H9 (cell line): ENCODE data around the gene TUBGCP6. TPM values are rescaled to one million over a fixed set of nuclear protein-coding genes. Genes with fewer than 3 reads are reported as not detected.

Experiments used
- DNase-seq: peaks from one replicate; pipeline ENCODE4 v3.0.0-alpha.2; 2017
- H2AFZ ChIP-seq: one replicate; pipeline ENCODE4 v1.6.1; 2013; ENCODE audit warnings: mild to moderate bottlenecking, low read length, control low read depth, moderate library complexity
- H2AK5ac ChIP-seq: 2 replicates; pipeline ENCODE4 v1.6.1; 2013; ENCODE audit warnings: low read length, control low read depth, mixed read lengths; ENCODE audit not compliant: insufficient read length
- H2BK120ac ChIP-seq: one replicate; pipeline ENCODE4 v1.6.1; 2013; ENCODE audit warnings: low read depth, mild to moderate bottlenecking, low read length, control low read depth, inconsistent platforms; ENCODE audit not compliant: poor library complexity, severe bottlenecking
- H2BK12ac ChIP-seq: 2 replicates; pipeline ENCODE4 v1.6.1; 2013; ENCODE audit warnings: low read length, control low read depth, mixed read lengths, low read depth; ENCODE audit not compliant: insufficient read length
- H2BK15ac ChIP-seq: 2 replicates; pipeline ENCODE4 v1.6.1; 2013; ENCODE audit warnings: low read depth, low read length, control low read depth
- H2BK20ac ChIP-seq: one replicate; pipeline ENCODE4 v1.6.1; 2013; ENCODE audit warnings: low read depth, mild to moderate bottlenecking, low read length, control low read depth, inconsistent platforms; ENCODE audit not compliant: poor library complexity, severe bottlenecking
- H2BK5ac ChIP-seq: 2 replicates; pipeline ENCODE4 v1.6.1; 2013; ENCODE audit warnings: low read length, control low read depth, mixed read lengths; ENCODE audit not compliant: insufficient read length
- H3K14ac ChIP-seq: 2 replicates; pipeline ENCODE4 v1.6.1; 2013; ENCODE audit warnings: low read length, control low read depth; ENCODE audit not compliant: insufficient read depth
- H3K18ac ChIP-seq: 2 replicates; pipeline ENCODE4 v1.6.1; 2013; ENCODE audit warnings: low read depth, mild to moderate bottlenecking, mixed read lengths, low read length, control low read depth; ENCODE audit not compliant: insufficient read length
- H3K23ac ChIP-seq: 2 replicates; pipeline ENCODE4 v1.6.1; 2013; ENCODE audit warnings: low read length, control low read depth, mixed read lengths, low read depth; ENCODE audit not compliant: insufficient read length
- H3K23me2 ChIP-seq: 2 replicates; pipeline ENCODE4 v1.6.1; 2013; ENCODE audit warnings: low read depth, mild to moderate bottlenecking, mixed read lengths, low read length, control low read depth; ENCODE audit not compliant: insufficient read length, poor library complexity, severe bottlenecking
- H3K27ac ChIP-seq: 2 replicates; pipeline ENCODE4 v1.5.1; 2013; ENCODE audit warnings: low read length, control low read depth, mixed read lengths, low read depth; ENCODE audit not compliant: insufficient read length
- H3K27me3 ChIP-seq: 2 replicates; pipeline ENCODE4 v1.6.1; 2013; ENCODE audit warnings: low read length, control low read depth, inconsistent platforms; ENCODE audit not compliant: insufficient read depth
- H3K4ac ChIP-seq: 2 replicates; pipeline ENCODE4 v1.6.1; 2013; ENCODE audit warnings: low read depth, mild to moderate bottlenecking, control low read depth, inconsistent platforms, low read length, moderate library complexity
- H3K4me1 ChIP-seq: 2 replicates; pipeline ENCODE4 v1.6.1; 2013; ENCODE audit warnings: low read length, control low read depth, inconsistent platforms; ENCODE audit not compliant: insufficient read depth
- H3K4me2 ChIP-seq: 2 replicates; pipeline ENCODE4 v1.6.1; 2013; ENCODE audit warnings: low read length, control low read depth, mixed read lengths; ENCODE audit not compliant: insufficient read length, insufficient read depth
- H3K56ac ChIP-seq: 2 replicates; pipeline ENCODE4 v1.6.1; 2013; ENCODE audit warnings: low read depth, mild to moderate bottlenecking, mixed read lengths, low read length, control low read depth; ENCODE audit not compliant: insufficient read length
- H3K79me1 ChIP-seq: 2 replicates; pipeline ENCODE4 v1.6.1; 2013; ENCODE audit warnings: low read depth, mild to moderate bottlenecking, moderate library complexity, low read length, control low read depth, inconsistent platforms; ENCODE audit not compliant: insufficient read depth, poor library complexity, severe bottlenecking
- H3K79me2 ChIP-seq: 2 replicates; pipeline ENCODE4 v1.6.1; 2013; ENCODE audit warnings: low read length, control low read depth, inconsistent platforms; ENCODE audit not compliant: insufficient read depth
- H3K9ac ChIP-seq: 2 replicates; pipeline ENCODE4 v1.6.1; 2013; ENCODE audit warnings: low read length, control low read depth, mixed read lengths; ENCODE audit not compliant: insufficient read length; ENCODE audit errors: extremely low read depth
- H3K9me3 ChIP-seq: one replicate; pipeline ENCODE4 v1.6.1; 2013; ENCODE audit warnings: low read depth, low read length, inconsistent platforms; ENCODE audit not compliant: control insufficient read depth
- H3T11ph ChIP-seq: one replicate; pipeline ENCODE4 v1.6.1; 2013; ENCODE audit warnings: mild to moderate bottlenecking, low read length, control low read depth, inconsistent platforms
- H4K20me1 ChIP-seq: one replicate; pipeline ENCODE4 v1.6.1; 2013; ENCODE audit not compliant: control insufficient read depth, insufficient read length, insufficient read depth
- H4K5ac ChIP-seq: 2 replicates; pipeline ENCODE4 v1.6.1; 2013; ENCODE audit warnings: low read depth, mild to moderate bottlenecking, mixed read lengths, low read length, control low read depth; ENCODE audit not compliant: insufficient read length
- H4K8ac ChIP-seq: replicated peaks from 2 replicates; pipeline ENCODE4 v1.6.1; 2013; ENCODE audit warnings: low read length, control low read depth, mixed read lengths, low read depth; ENCODE audit not compliant: insufficient read length
- H4K91ac ChIP-seq: 2 replicates; pipeline ENCODE4 v1.6.1; 2013; ENCODE audit warnings: low read depth, mild to moderate bottlenecking, moderate library complexity, mixed read lengths, low read length, control low read depth; ENCODE audit not compliant: insufficient read length
- H3K27ac Mint-ChIP-seq, 3 experiments: 2 replicates in 2 of 3; 3 replicates in 1 of 3; pipeline ENCODE4 v1.8.0; 2020 to 2021; ENCODE audit warnings: mixed read lengths in 3 of 3, mild to moderate bottlenecking in 1 of 3, moderate library complexity in 1 of 3
- H3K27me3 Mint-ChIP-seq: 2 replicates; pipeline ENCODE4 v1.8.0; 2021; ENCODE audit warnings: low read depth, mild to moderate bottlenecking, moderate library complexity, mixed read lengths
- H3K36me3 Mint-ChIP-seq, 3 experiments: 2 replicates in 2 of 3; 3 replicates in 1 of 3; pipeline ENCODE4 v1.8.0; 2020 to 2021; ENCODE audit warnings: low read depth in 3 of 3, mixed read lengths in 3 of 3; ENCODE audit not compliant: insufficient read depth in 1 of 3
- H3K4me1 Mint-ChIP-seq, 2 experiments: 2 replicates each; pipeline ENCODE4 v1.8.0; 2020; ENCODE audit warnings: mixed read lengths in 2 of 2
- H3K4me3 Mint-ChIP-seq, 2 experiments: 2 replicates in 1 of 2; 3 replicates in 1 of 2; pipeline ENCODE4 v1.8.0; 2020 to 2021; ENCODE audit warnings: mild to moderate bottlenecking in 2 of 2, mixed read lengths in 2 of 2, moderate library complexity in 1 of 2
- H3K9me3 Mint-ChIP-seq, 2 experiments: 2 replicates in 1 of 2; 3 replicates in 1 of 2; pipeline ENCODE4 v1.8.0; 2020; ENCODE audit warnings: mild to moderate bottlenecking in 2 of 2, mixed read lengths in 2 of 2, moderate library complexity in 1 of 2
- WGBS: extraction: QIAGEN DNeasy Blood & Tissue Kit; methylation state at CpG from one replicate; pipeline ENCODE4 v1.1.7; 2013; ENCODE audit warnings: missing lambda C conversion rate, low lambda C conversion rate, mixed read lengths; ENCODE audit not compliant: insufficient read length; ENCODE audit errors: extremely low coverage; 5-methylcytosine and 5-hydroxymethylcytosine counted together
- total RNA-seq: library from RNA; stranded (reverse); gene quantifications from 2 replicates; pipeline ENCODE4 v1.2.1, GENCODE V29; 2021
- TF ChIP-seq, protein P1 (sequence below): fragments of 200-600 bp; sonication (generic); conservative IDR thresholded peaks from 3 replicates; pipeline ENCODE4 v1.8.0; 2021; ENCODE audit warnings: antibody characterized with exemption, mild to moderate bottlenecking

TUBGCP6 gene
- total RNA-seq, 1 experiment from 2014 or later, result 29.0 TPM

DNA sequence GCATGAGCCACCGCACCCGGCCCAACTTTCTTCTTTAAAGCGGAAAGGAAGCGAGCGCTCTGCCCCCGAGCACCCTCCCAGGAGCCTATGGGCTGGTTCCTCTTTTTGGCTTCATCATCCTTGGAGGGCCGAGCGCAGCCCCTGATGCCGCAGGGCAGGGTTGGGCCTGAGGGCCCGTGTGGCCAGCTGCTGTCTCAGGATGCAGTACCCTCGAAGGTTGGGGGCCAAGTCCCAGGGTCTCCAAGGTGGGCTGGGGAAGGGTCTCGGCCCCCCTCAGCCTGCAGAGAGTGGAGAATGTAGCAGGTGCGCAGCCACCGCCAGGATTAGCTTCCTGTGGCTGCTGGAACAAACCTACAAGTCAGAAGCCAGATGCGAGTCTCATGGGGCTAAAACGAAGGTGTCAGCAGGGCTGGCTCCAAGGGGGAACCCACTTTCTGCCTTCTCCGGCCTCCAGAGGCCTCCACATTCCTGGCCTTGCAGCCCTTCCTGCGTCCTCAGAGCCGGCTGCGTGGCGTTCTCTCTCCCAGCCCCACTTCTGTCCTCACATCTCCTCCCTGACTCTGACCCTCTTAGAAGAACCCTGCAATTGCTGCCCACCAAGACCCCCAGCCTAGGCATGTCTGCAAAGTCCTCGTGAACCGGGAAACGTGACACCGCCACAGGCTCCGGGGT is 71.4 kb downstream of the TUBGCP6 start:
- H3K9me3 ChIP-seq, result no peaks in the 10 kb centered on the region
- H2AK5ac ChIP-seq, result no peak overlapping the region
- no peak for DNase-seq
- no peaks in the 10 kb centered on the region for H3K79me2 ChIP-seq
- H3K56ac ChIP-seq, result no peak overlapping the region
- H3K9ac ChIP-seq, result no peak overlapping the region
- peaks cover 3% of the 10 kb centered on the region; the same call in 1 of the 2 replicates for H3K27me3 ChIP-seq
- H2BK15ac ChIP-seq, result no peak overlapping the region
- no peak overlapping the region for H3K14ac ChIP-seq
- Mint-ChIP-seq H3K27me3 (peaks cover 25% of the 10 kb centered on the region), H3K9me3 (no peaks in the 10 kb centered on the region; a peak in 1 of 5 replicates), H3K36me3 (peaks cover 2 to 9% (median 4%) of the 10 kb centered on the region in 3 experiments; a peak in 4 of 7 replicates), H3K27ac (no peak overlapping the region), H3K4me1 (peaks cover 4 to 7% of the 10 kb centered on the region in 2 experiments), H3K4me3 (no peak overlapping the region)
- no peak overlapping the region for H3T11ph ChIP-seq
- no peak overlapping the region for H4K8ac ChIP-seq
- H3K79me1 ChIP-seq, result no peaks in the 10 kb centered on the region
- H2BK20ac ChIP-seq, result no peak overlapping the region
- H3K18ac ChIP-seq, result no peak overlapping the region
- H3K4ac ChIP-seq, result no peak overlapping the region
- H4K20me1 ChIP-seq, result no peaks in the 10 kb centered on the region
- H2BK12ac ChIP-seq, result no peak overlapping the region
- H2BK5ac ChIP-seq, result no peak overlapping the region
- H3K4me2 ChIP-seq, result no peak overlapping the region
- no peak overlapping the region for H2AFZ ChIP-seq
- no peak overlapping the region for H4K5ac ChIP-seq
- H2BK120ac ChIP-seq, result no peak overlapping the region
- TF ChIP-seq, protein P1, sequence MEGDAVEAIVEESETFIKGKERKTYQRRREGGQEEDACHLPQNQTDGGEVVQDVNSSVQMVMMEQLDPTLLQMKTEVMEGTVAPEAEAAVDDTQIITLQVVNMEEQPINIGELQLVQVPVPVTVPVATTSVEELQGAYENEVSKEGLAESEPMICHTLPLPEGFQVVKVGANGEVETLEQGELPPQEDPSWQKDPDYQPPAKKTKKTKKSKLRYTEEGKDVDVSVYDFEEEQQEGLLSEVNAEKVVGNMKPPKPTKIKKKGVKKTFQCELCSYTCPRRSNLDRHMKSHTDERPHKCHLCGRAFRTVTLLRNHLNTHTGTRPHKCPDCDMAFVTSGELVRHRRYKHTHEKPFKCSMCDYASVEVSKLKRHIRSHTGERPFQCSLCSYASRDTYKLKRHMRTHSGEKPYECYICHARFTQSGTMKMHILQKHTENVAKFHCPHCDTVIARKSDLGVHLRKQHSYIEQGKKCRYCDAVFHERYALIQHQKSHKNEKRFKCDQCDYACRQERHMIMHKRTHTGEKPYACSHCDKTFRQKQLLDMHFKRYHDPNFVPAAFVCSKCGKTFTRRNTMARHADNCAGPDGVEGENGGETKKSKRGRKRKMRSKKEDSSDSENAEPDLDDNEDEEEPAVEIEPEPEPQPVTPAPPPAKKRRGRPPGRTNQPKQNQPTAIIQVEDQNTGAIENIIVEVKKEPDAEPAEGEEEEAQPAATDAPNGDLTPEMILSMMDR, result no peak
- peaks cover 5% of the 10 kb centered on the region for H3K23me2 ChIP-seq
- no peak overlapping the region for H3K27ac ChIP-seq
- no peak overlapping the region for H4K91ac ChIP-seq
- no peak overlapping the region for H3K23ac ChIP-seq
- WGBS, result no CpG with 5 or more reads among the region's 26 CpGs
- no peaks in the 10 kb centered on the region for H3K4me1 ChIP-seq
